H9 (cell line): ENCODE results near the gene THEM4. TPM values are rescaled to one million over a fixed set of nuclear protein-coding genes. Genes with fewer than 3 reads are reported as not detected.

Experiments used
- DNase-seq: peaks from one replicate; pipeline ENCODE4 v3.0.0-alpha.2; 2017
- H2AFZ ChIP-seq: one replicate; pipeline ENCODE4 v1.6.1; 2013; ENCODE audit warnings: mild to moderate bottlenecking, low read length, control low read depth, moderate library complexity
- H2AK5ac ChIP-seq: 2 replicates; pipeline ENCODE4 v1.6.1; 2013; ENCODE audit warnings: low read length, control low read depth, mixed read lengths; ENCODE audit not compliant: insufficient read length
- H2BK120ac ChIP-seq: one replicate; pipeline ENCODE4 v1.6.1; 2013; ENCODE audit warnings: low read depth, mild to moderate bottlenecking, low read length, control low read depth, inconsistent platforms; ENCODE audit not compliant: poor library complexity, severe bottlenecking
- H2BK12ac ChIP-seq: 2 replicates; pipeline ENCODE4 v1.6.1; 2013; ENCODE audit warnings: low read length, control low read depth, mixed read lengths, low read depth; ENCODE audit not compliant: insufficient read length
- H2BK15ac ChIP-seq: 2 replicates; pipeline ENCODE4 v1.6.1; 2013; ENCODE audit warnings: low read depth, low read length, control low read depth
- H2BK20ac ChIP-seq: one replicate; pipeline ENCODE4 v1.6.1; 2013; ENCODE audit warnings: low read depth, mild to moderate bottlenecking, low read length, control low read depth, inconsistent platforms; ENCODE audit not compliant: poor library complexity, severe bottlenecking
- H2BK5ac ChIP-seq: 2 replicates; pipeline ENCODE4 v1.6.1; 2013; ENCODE audit warnings: low read length, control low read depth, mixed read lengths; ENCODE audit not compliant: insufficient read length
- H3K14ac ChIP-seq: 2 replicates; pipeline ENCODE4 v1.6.1; 2013; ENCODE audit warnings: low read length, control low read depth; ENCODE audit not compliant: insufficient read depth
- H3K18ac ChIP-seq: 2 replicates; pipeline ENCODE4 v1.6.1; 2013; ENCODE audit warnings: low read depth, mild to moderate bottlenecking, mixed read lengths, low read length, control low read depth; ENCODE audit not compliant: insufficient read length
- H3K23ac ChIP-seq: 2 replicates; pipeline ENCODE4 v1.6.1; 2013; ENCODE audit warnings: low read length, control low read depth, mixed read lengths, low read depth; ENCODE audit not compliant: insufficient read length
- H3K23me2 ChIP-seq: 2 replicates; pipeline ENCODE4 v1.6.1; 2013; ENCODE audit warnings: low read depth, mild to moderate bottlenecking, mixed read lengths, low read length, control low read depth; ENCODE audit not compliant: insufficient read length, poor library complexity, severe bottlenecking
- H3K27ac ChIP-seq: 2 replicates; pipeline ENCODE4 v1.5.1; 2013; ENCODE audit warnings: low read length, control low read depth, mixed read lengths, low read depth; ENCODE audit not compliant: insufficient read length
- H3K27me3 ChIP-seq: 2 replicates; pipeline ENCODE4 v1.6.1; 2013; ENCODE audit warnings: low read length, control low read depth, inconsistent platforms; ENCODE audit not compliant: insufficient read depth
- H3K4ac ChIP-seq: 2 replicates; pipeline ENCODE4 v1.6.1; 2013; ENCODE audit warnings: low read depth, mild to moderate bottlenecking, control low read depth, inconsistent platforms, low read length, moderate library complexity
- H3K4me1 ChIP-seq: 2 replicates; pipeline ENCODE4 v1.6.1; 2013; ENCODE audit warnings: low read length, control low read depth, inconsistent platforms; ENCODE audit not compliant: insufficient read depth
- H3K4me2 ChIP-seq: 2 replicates; pipeline ENCODE4 v1.6.1; 2013; ENCODE audit warnings: low read length, control low read depth, mixed read lengths; ENCODE audit not compliant: insufficient read length, insufficient read depth
- H3K56ac ChIP-seq: 2 replicates; pipeline ENCODE4 v1.6.1; 2013; ENCODE audit warnings: low read depth, mild to moderate bottlenecking, mixed read lengths, low read length, control low read depth; ENCODE audit not compliant: insufficient read length
- H3K79me1 ChIP-seq: 2 replicates; pipeline ENCODE4 v1.6.1; 2013; ENCODE audit warnings: low read depth, mild to moderate bottlenecking, moderate library complexity, low read length, control low read depth, inconsistent platforms; ENCODE audit not compliant: insufficient read depth, poor library complexity, severe bottlenecking
- H3K79me2 ChIP-seq: 2 replicates; pipeline ENCODE4 v1.6.1; 2013; ENCODE audit warnings: low read length, control low read depth, inconsistent platforms; ENCODE audit not compliant: insufficient read depth
- H3K9ac ChIP-seq: 2 replicates; pipeline ENCODE4 v1.6.1; 2013; ENCODE audit warnings: low read length, control low read depth, mixed read lengths; ENCODE audit not compliant: insufficient read length; ENCODE audit errors: extremely low read depth
- H3K9me3 ChIP-seq: one replicate; pipeline ENCODE4 v1.6.1; 2013; ENCODE audit warnings: low read depth, low read length, inconsistent platforms; ENCODE audit not compliant: control insufficient read depth
- H3T11ph ChIP-seq: one replicate; pipeline ENCODE4 v1.6.1; 2013; ENCODE audit warnings: mild to moderate bottlenecking, low read length, control low read depth, inconsistent platforms
- H4K20me1 ChIP-seq: one replicate; pipeline ENCODE4 v1.6.1; 2013; ENCODE audit not compliant: control insufficient read depth, insufficient read length, insufficient read depth
- H4K5ac ChIP-seq: 2 replicates; pipeline ENCODE4 v1.6.1; 2013; ENCODE audit warnings: low read depth, mild to moderate bottlenecking, mixed read lengths, low read length, control low read depth; ENCODE audit not compliant: insufficient read length
- H4K8ac ChIP-seq: replicated peaks from 2 replicates; pipeline ENCODE4 v1.6.1; 2013; ENCODE audit warnings: low read length, control low read depth, mixed read lengths, low read depth; ENCODE audit not compliant: insufficient read length
- H4K91ac ChIP-seq: 2 replicates; pipeline ENCODE4 v1.6.1; 2013; ENCODE audit warnings: low read depth, mild to moderate bottlenecking, moderate library complexity, mixed read lengths, low read length, control low read depth; ENCODE audit not compliant: insufficient read length
- H3K27ac Mint-ChIP-seq, 3 experiments: 2 replicates in 2 of 3; 3 replicates in 1 of 3; pipeline ENCODE4 v1.8.0; 2020 to 2021; ENCODE audit warnings: mixed read lengths in 3 of 3, mild to moderate bottlenecking in 1 of 3, moderate library complexity in 1 of 3
- H3K27me3 Mint-ChIP-seq: 2 replicates; pipeline ENCODE4 v1.8.0; 2021; ENCODE audit warnings: low read depth, mild to moderate bottlenecking, moderate library complexity, mixed read lengths
- H3K36me3 Mint-ChIP-seq, 3 experiments: 2 replicates in 2 of 3; 3 replicates in 1 of 3; pipeline ENCODE4 v1.8.0; 2020 to 2021; ENCODE audit warnings: low read depth in 3 of 3, mixed read lengths in 3 of 3; ENCODE audit not compliant: insufficient read depth in 1 of 3
- H3K4me1 Mint-ChIP-seq, 2 experiments: 2 replicates each; pipeline ENCODE4 v1.8.0; 2020; ENCODE audit warnings: mixed read lengths in 2 of 2
- H3K4me3 Mint-ChIP-seq, 2 experiments: 2 replicates in 1 of 2; 3 replicates in 1 of 2; pipeline ENCODE4 v1.8.0; 2020 to 2021; ENCODE audit warnings: mild to moderate bottlenecking in 2 of 2, mixed read lengths in 2 of 2, moderate library complexity in 1 of 2
- H3K9me3 Mint-ChIP-seq, 2 experiments: 2 replicates in 1 of 2; 3 replicates in 1 of 2; pipeline ENCODE4 v1.8.0; 2020; ENCODE audit warnings: mild to moderate bottlenecking in 2 of 2, mixed read lengths in 2 of 2, moderate library complexity in 1 of 2
- WGBS: extraction: QIAGEN DNeasy Blood & Tissue Kit; methylation state at CpG from one replicate; pipeline ENCODE4 v1.1.7; 2013; ENCODE audit warnings: missing lambda C conversion rate, low lambda C conversion rate, mixed read lengths; ENCODE audit not compliant: insufficient read length; ENCODE audit errors: extremely low coverage; 5-methylcytosine and 5-hydroxymethylcytosine counted together
- total RNA-seq: library from RNA; stranded (reverse); gene quantifications from 2 replicates; pipeline ENCODE4 v1.2.1, GENCODE V29; 2021
- TF ChIP-seq, protein P1 (sequence below): fragments of 200-600 bp; sonication (generic); conservative IDR thresholded peaks from 3 replicates; pipeline ENCODE4 v1.8.0; 2021; ENCODE audit warnings: antibody characterized with exemption, mild to moderate bottlenecking

The THEM4 gene
- total RNA-seq, 1 experiment from 2014 or later: 10.5 TPM

DNA sequence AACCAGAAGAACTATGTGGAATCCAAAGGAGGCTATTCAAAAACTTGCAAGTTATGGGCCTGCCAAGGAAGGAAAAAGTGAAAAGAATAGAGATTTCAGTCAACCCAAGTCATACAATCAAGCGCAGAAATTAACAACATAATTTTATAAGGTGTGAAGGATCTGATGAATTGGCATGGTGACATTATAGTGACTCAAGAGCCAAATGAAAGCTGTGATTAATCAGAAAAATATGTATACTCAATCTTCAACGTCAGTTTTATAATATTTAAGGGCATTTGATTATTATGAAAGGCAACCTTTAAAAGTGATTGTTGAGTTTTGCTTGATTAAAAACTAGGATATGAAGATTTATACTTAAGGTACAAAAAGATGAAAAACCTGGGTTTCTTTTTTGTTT, 37.8 kb upstream of the THEM4 start:
- Histone ChIP-seq H2BK120ac (no peak overlapping the region), H3K79me1 (no peaks in the 10 kb centered on the region), H3K18ac (no peak overlapping the region), H4K20me1 (no peaks in the 10 kb centered on the region), H3K4ac (no peak overlapping the region), H3K23ac (no peak overlapping the region), H3K4me1 (no peaks in the 10 kb centered on the region; the same call in 1 of the 2 replicates), H4K5ac (no peak overlapping the region), H3K27ac (no peak overlapping the region), H2AFZ (no peak overlapping the region), H3K27me3 (no peaks in the 10 kb centered on the region), H2BK12ac (no peak overlapping the region), H3K23me2 (no peaks in the 10 kb centered on the region), H2BK15ac (no peak overlapping the region), H3K9me3 (no peaks in the 10 kb centered on the region), H2BK20ac (no peak overlapping the region), H3K56ac (no peak overlapping the region), H3K4me2 (no peak overlapping the region), H4K91ac (no peak overlapping the region), H4K8ac (no peak overlapping the region), H2BK5ac (no peak overlapping the region), H3K9ac (no peak overlapping the region), H3K14ac (no peak overlapping the region), H2AK5ac (no peak overlapping the region), H3T11ph (no peak overlapping the region), H3K79me2 (no peaks in the 10 kb centered on the region)
- DNase-seq: no peak
- WGBS: no CpG with 5 or more reads among the region's 2 CpGs
- TF ChIP-seq, protein P1, sequence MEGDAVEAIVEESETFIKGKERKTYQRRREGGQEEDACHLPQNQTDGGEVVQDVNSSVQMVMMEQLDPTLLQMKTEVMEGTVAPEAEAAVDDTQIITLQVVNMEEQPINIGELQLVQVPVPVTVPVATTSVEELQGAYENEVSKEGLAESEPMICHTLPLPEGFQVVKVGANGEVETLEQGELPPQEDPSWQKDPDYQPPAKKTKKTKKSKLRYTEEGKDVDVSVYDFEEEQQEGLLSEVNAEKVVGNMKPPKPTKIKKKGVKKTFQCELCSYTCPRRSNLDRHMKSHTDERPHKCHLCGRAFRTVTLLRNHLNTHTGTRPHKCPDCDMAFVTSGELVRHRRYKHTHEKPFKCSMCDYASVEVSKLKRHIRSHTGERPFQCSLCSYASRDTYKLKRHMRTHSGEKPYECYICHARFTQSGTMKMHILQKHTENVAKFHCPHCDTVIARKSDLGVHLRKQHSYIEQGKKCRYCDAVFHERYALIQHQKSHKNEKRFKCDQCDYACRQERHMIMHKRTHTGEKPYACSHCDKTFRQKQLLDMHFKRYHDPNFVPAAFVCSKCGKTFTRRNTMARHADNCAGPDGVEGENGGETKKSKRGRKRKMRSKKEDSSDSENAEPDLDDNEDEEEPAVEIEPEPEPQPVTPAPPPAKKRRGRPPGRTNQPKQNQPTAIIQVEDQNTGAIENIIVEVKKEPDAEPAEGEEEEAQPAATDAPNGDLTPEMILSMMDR: no peak
- Mint-ChIP-seq H3K4me3 (no peak overlapping the region), H3K27ac (no peak overlapping the region), H3K9me3 (no peaks in the 10 kb centered on the region), H3K4me1 (peaks cover 9 to 19% of the 10 kb centered on the region in 2 experiments), H3K36me3 (no peaks in the 10 kb centered on the region; a peak in 2 of 7 replicates), H3K27me3 (peaks cover 2% of the 10 kb centered on the region; the same call in 1 of the 2 replicates)
